ENCODE data around the gene COG8.

The COG8 gene

GRCh38 chr16:69345923-69346322, 6.6 kb upstream of the COG8 start:
- no peak for DNase-seq (ENCODE audit: extremely low read depth, insufficient read length)
- Histone ChIP-seq H3K27me3 (replicated peaks; ENCODE audit: control insufficient read depth, insufficient read depth, low read length) (no peaks in the 10 kb centered on the region), H3K4me3 (replicated peaks; ENCODE audit: low read depth, low read length) (no peak overlapping the region), H3K36me3 (ENCODE audit: control insufficient read depth, insufficient read depth, low read length) (peaks cover 2% of the 10 kb centered on the region)
- no peak for TF ChIP-seq CTCF (IDR thresholded peaks at IDR 0.05; ENCODE audit: insufficient read depth, low read length, poor library complexity, severe bottlenecking)

DNA sequence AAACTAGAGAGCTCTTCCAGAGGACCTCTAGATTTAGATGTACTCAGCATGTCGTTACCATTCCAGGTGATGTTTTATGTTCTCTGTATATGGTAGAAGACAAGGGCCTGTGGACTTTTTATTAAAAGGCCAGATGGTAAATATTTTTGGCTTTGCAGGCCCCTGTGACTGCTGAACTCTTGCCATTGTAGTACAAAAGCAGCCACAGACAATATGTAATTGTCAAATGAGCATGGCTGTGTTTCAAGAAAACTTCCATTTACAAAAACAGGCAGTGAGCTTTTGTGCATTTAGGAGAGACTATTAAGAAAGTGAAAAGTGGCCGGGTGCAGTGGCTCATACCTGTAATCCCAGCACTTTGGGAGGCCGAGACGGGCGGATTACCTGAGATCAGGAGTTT, 4.8 kb upstream of the COG8 start:
- Histone ChIP-seq H3K4me3 (replicated peaks; ENCODE audit: low read depth, low read length) (no peak overlapping the region), H3K27me3 (replicated peaks; ENCODE audit: control insufficient read depth, insufficient read depth, low read length) (no peaks in the 10 kb centered on the region), H3K36me3 (ENCODE audit: control insufficient read depth, insufficient read depth, low read length) (peaks cover 2% of the 10 kb centered on the region)
- DNase-seq (ENCODE audit: extremely low read depth, insufficient read length) = no peak
- no peak for TF ChIP-seq CTCF (IDR thresholded peaks at IDR 0.05; ENCODE audit: insufficient read depth, low read length, poor library complexity, severe bottlenecking)

GRCh38 chr16:69340095-69340644, 806 bp upstream of the COG8 start:
- DNase-seq (ENCODE audit: extremely low read depth, insufficient read length) = no peak
- peak overlapping the region; percentile 97 for H3K4me3 ChIP-seq (replicated peaks; ENCODE audit: low read depth, low read length)
- H3K36me3 ChIP-seq (ENCODE audit: control insufficient read depth, insufficient read depth, low read length) = peaks cover 3% of the 10 kb centered on the region
- TF ChIP-seq CTCF (IDR thresholded peaks at IDR 0.05; ENCODE audit: insufficient read depth, low read length, poor library complexity, severe bottlenecking) = no peak
- H3K27me3 ChIP-seq (replicated peaks; ENCODE audit: control insufficient read depth, insufficient read depth, low read length) = no peaks in the 10 kb centered on the region

DNA sequence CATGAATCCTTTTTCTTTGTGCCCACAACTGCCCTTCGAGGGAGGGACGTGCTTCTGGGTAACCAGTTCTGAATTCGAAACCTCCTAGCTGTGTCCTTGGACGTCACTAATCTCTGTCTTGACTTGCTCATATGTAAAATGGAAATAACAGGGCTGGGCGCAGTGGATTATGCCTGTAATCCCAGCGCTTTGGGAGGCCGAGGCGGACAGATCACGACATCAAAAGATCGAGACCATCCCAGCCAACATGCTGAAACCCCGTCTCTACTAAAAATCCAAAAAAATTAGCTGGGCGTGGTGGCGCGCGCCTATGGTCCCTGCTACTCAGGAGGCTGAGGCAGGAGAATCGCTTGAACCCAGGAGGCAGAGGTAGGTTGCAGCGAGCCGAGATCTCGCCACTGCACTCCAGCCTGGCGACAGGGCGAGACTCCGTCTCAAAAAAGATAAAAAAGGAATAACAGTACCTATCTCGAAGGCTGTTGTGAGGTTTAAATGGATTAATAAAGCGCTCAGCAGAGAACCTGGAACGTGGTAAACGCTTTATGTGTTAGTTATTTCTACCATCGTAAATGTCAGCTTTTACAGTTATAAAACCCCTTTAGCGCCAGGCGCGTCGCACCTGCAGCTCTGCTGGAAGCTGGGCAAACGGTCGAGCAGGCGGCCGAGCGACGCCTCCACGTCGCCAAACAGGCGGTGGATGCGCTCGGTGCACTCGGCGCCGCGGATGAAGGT, 641 bp downstream of the COG8 start:
- TF ChIP-seq CTCF (IDR thresholded peaks at IDR 0.05; ENCODE audit: insufficient read depth, low read length, poor library complexity, severe bottlenecking) = no peak
- H3K27me3 ChIP-seq (replicated peaks; ENCODE audit: control insufficient read depth, insufficient read depth, low read length) = no peaks in the 10 kb centered on the region
- H3K4me3 ChIP-seq (replicated peaks; ENCODE audit: low read depth, low read length) = peak overlapping the region; percentile 97
- peaks cover 10% of the 10 kb centered on the region for H3K36me3 ChIP-seq (ENCODE audit: control insufficient read depth, insufficient read depth, low read length)
- DNase-seq (ENCODE audit: extremely low read depth, insufficient read length) = no peak

DNA sequence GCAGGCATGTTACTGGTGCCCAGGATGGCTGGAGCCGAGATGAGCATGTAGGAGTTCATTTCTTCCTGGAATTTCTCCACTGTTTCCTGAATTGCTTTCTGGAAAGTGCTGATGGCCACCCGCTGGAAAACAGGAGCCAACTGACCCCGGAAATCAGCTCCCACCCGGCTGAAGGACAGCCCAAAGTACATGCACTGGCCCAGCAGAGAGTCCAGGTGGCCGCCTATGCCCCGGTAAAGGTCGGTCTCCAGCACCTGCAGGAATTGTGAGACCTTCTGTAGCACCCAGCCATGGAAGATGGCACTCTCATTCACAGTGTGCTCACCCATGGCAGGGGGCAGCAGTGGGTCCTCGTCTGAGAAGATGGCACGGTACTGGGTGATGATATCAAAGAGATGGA, 4.7 kb downstream of the COG8 start:
- no peak for TF ChIP-seq CTCF (IDR thresholded peaks at IDR 0.05; ENCODE audit: insufficient read depth, low read length, poor library complexity, severe bottlenecking)
- H3K4me3 ChIP-seq (replicated peaks; ENCODE audit: low read depth, low read length) = no peak overlapping the region
- DNase-seq (ENCODE audit: extremely low read depth, insufficient read length) = no peak
- H3K27me3 ChIP-seq (replicated peaks; ENCODE audit: control insufficient read depth, insufficient read depth, low read length) = no peaks in the 10 kb centered on the region
- H3K36me3 ChIP-seq (ENCODE audit: control insufficient read depth, insufficient read depth, low read length) = peaks cover 10% of the 10 kb centered on the region

Measured in GM06990 (cell line).